AG08396 (cell line): ENCODE data around the gene IDH3G.

Source experiments
- DNase-seq: peaks from one replicate; pipeline ENCODE4 v3.0.0; 2012; ENCODE audit warnings: low spot score, mixed read lengths

The IDH3G gene

GRCh38 chrX:153791104-153791852, 2.9 kb downstream of the IDH3G start:
- DNase-seq = no peak

GRCh38 chrX:153789654-153790053, 4.5 kb downstream of the IDH3G start:
- no peak for DNase-seq

GRCh38 chrX:153786669-153787068, 7.5 kb downstream of the IDH3G start:
- no peak for DNase-seq

GRCh38 chrX:153784325-153784967, 9.7 kb downstream of the IDH3G start:
- DNase-seq = no peak

DNA sequence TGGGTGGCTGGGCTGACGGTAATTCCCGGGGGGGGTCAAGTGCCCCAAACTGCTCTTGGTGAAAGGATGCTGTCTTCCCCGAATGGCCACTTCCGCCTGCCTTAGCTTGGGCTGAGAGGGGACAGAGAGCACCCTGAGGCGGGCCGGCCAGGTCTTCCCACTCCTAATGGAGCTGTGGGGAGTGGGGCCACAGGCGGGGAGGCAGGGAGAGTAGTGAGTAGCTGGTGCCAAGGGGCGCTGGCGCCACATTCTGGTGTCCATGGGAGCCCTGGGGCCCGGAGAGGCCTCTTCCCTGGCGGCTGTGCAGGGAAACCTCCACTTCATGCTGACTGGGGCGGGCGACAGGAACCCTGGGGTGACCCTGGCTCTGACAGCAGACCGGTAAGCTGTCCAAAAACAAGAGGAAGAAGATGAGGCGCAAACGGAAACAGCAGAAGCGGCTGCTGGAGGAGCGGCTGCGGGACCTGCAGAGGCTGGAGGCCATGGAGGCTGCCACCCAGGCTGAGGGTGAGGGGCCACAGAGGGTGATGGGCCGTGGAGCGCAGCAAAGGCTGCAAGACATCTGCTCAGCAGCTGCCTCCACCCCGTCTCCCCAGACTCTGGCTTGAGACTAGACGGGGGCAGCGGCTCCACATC, 10.7 kb downstream of the IDH3G start:
- DNase-seq = no peak

GRCh38 chrX:153782871-153783270, 11.3 kb downstream of the IDH3G start:
- no peak for DNase-seq

DNA sequence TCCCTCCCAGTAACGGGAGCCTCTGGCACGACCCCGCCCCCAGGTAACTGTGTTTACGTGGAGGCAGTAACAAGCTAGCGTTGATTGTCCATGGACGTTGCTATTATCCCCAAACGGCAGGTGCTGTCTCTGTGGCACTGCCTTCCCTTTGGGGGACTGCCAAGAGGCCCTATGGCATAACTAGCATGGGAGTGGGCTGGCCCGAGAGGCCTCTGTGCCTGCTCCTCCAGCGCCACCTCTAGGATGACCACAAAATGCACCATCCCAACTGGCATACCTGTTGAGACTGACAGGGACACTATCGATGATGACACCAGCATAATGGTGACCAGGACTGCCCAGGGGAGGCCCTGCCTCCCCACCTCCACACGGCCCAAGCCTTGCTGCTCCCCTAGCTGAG, 11.9 kb downstream of the IDH3G start:
- no peak for DNase-seq

DNA sequence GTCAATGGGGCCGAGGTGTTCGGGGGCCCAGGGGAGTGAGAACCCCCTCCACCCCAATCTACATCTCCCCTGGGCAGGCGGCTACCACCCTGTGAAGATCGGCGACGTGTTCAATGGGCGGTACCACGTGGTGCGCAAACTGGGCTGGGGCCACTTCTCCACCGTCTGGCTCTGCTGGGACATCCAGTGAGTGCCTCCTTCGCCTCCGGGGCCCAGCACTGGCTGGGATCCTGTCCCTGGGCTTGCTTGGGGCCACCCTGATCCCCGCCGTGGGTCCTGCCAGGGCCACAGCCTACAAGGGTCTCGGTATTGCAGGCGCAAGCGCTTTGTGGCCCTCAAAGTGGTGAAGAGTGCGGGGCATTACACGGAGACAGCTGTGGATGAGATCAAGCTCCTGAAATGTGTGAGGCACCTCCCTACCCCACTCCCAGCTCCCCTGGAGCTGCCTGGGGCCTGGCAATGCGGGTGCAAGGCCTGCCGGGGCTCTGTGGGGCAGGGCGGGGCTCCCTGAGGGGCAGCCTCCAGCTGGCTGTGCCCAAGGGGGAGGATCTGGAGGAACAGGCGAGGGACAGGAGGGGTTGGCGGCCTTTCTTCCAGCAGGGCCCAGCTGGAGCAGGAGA, 12.6 kb downstream of the IDH3G start:
- DNase-seq = no peak

- peak; percentile 71 for DNase-seq
Observed at GRCh38 chrX:153780678-153781427, 13.3 kb downstream of the IDH3G start, which contains the start of gene SRPK3. TSS of gene SRPK3 (plus strand) at chrX:153781041. CDS start at chrX:153781087, 46 bp downstream.

GRCh38 chrX:153779891-153780677, 14.1 kb downstream of the IDH3G start:
- DNase-seq = no peak

GRCh38 chrX:153778684-153779101, 15.5 kb downstream of the IDH3G start:
- DNase-seq = no peak

GRCh38 chrX:153778181-153778580, 16.0 kb downstream of the IDH3G start:
- DNase-seq = no peak

DNA sequence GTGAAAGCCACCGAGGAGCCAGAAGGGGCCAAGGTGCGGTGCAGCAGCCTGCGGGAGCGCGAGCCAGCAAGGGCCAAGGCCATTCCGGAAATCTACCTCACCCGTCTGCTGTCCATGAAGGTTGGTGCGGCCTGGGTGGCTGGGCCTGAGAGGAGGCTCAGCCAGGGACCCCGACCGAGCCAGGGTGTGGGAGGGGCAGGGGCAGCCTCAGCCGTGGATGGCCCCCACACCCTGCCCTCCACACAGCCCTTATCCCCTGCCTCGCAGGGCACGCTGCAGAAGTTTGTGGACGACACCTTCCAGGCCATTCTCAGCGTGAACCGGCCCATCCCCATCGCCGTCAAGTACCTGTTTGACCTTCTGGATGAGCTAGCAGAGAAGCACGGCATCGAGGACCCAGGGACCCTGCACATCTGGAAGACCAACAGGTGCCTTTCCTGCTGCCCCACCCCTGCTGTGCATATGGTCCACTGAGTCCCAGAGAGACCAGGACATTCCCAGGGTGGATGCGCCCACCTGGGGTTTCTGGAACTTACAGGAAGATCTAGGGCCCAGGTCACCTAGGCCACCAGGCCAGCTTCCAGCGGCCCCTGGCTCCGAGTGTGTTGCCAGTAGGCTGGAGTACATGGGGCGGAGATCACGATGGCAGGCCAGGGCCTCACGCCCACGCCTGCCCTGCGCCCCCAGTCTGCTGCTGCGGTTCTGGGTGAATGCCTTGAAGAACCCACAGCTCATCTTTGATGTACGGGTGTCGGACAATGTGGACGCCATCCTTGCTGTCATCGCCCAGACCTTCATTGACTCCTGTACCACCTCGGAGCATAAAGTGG, 16.7 kb downstream of the IDH3G start:
- DNase-seq = no peak

DNA sequence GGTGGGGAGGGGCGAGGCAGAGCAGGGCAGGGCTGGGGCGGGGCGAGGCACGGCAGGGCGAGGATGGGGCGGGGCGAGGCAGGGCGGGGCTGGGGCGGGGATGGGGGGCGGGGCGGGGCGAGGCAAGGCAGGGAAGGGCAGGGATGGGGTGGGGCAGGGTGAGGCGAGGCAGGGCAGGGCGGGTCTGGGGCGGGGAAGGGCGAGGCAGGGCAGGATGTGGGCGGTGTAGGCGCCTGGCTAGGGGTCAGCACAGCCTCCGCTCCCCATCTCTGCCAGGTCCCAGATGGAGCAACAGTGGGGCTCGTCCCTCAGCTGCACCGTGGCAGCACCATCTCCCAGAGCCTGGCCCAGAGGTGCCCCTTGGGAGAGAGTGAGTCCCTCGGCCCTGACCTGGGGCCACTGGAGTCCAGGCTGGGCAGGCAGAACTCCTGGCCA, 17.5 kb downstream of the IDH3G start:
- DNase-seq = no peak

- no peak for DNase-seq
Observed at GRCh38 chrX:153776120-153776599, 18.0 kb downstream of the IDH3G start.

GRCh38 chrX:153775293-153776119, 18.7 kb downstream of the IDH3G start:
- DNase-seq = no peak

DNA sequence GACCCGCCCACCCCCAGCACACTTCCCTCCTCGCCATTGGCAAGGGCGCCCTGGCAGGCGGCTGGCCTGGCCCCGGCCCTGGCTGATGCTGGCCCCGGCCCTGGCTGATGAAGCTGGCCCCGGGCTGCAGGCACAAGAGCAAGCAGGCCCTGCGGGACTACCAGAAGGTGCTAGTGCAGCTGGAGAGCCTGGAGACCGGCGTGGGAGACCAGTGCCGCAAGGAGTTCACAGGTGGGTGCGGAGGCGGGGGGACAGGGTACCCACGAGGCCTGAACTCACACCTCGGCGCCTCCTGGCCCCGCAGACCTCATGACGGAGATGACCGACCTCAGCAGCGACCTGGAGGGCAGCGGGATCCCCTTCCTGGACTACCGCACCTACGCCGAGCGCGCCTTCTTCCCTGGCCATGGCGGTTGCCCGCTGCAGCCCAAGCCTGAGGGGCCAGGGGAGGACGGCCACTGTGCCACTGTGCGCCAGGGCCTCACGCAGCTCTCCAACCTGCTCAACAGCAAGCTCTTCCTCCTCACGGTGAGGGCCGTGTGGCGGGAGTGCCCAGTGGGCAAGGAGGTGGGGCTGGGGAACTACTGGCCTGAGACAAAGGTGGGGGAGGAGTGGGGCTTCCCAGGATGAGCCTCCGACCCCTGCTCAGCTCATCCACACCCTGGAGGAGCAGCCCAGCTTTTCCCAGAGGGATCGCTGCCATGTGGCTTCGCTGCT, 19.4 kb downstream of the IDH3G start:
- DNase-seq = no peak
